Osteocyte (in vitro differentiated cells): Measurements from ENCODE around the gene OSBPL5. TPM values are rescaled to one million over a fixed set of nuclear protein-coding genes. Genes with fewer than 3 reads are reported as not detected.

Experiments used
- DNase-seq: peaks from one replicate; pipeline ENCODE4 v3.0.0; 2021; ENCODE audit warnings: mixed read lengths; ENCODE audit not compliant: unreplicated experiment; ENCODE audit errors: extremely low spot score
- H3K27ac Mint-ChIP-seq: one replicate; pipeline ENCODE4 v1.8.0; 2021; ENCODE audit warnings: mild to moderate bottlenecking, mixed read lengths; ENCODE audit not compliant: unreplicated experiment
- H3K27me3 Mint-ChIP-seq: one replicate; pipeline ENCODE4 v1.8.0; 2021; ENCODE audit warnings: mixed read lengths; ENCODE audit not compliant: unreplicated experiment
- H3K36me3 Mint-ChIP-seq: one replicate; pipeline ENCODE4 v1.8.0; 2021; ENCODE audit warnings: mixed read lengths; ENCODE audit not compliant: unreplicated experiment
- H3K4me1 Mint-ChIP-seq: one replicate; pipeline ENCODE4 v1.8.0; 2021; ENCODE audit warnings: mixed read lengths; ENCODE audit not compliant: unreplicated experiment
- H3K4me3 Mint-ChIP-seq: one replicate; pipeline ENCODE4 v1.8.0; 2021; ENCODE audit warnings: mild to moderate bottlenecking, moderate library complexity, mixed read lengths; ENCODE audit not compliant: unreplicated experiment
- H3K9me3 Mint-ChIP-seq: one replicate; pipeline ENCODE4 v1.8.0; 2021; ENCODE audit warnings: mixed read lengths; ENCODE audit not compliant: unreplicated experiment
- total RNA-seq: library from RNA; stranded (reverse); gene quantifications from 2 replicates; pipeline ENCODE4 v1.2.1, GENCODE V29; 2021
- TF ChIP-seq, protein P1 (sequence below): fragments of 200-600 bp; sonication (generic); IDR thresholded peaks from 2 replicates; pipeline ENCODE4 v1.5.0; 2021; ENCODE audit warnings: antibody characterized with exemption, mild to moderate bottlenecking, moderate library complexity

Gene OSBPL5
- total RNA-seq, 1 donor from 2014 or later = 47.9 TPM

DNA sequence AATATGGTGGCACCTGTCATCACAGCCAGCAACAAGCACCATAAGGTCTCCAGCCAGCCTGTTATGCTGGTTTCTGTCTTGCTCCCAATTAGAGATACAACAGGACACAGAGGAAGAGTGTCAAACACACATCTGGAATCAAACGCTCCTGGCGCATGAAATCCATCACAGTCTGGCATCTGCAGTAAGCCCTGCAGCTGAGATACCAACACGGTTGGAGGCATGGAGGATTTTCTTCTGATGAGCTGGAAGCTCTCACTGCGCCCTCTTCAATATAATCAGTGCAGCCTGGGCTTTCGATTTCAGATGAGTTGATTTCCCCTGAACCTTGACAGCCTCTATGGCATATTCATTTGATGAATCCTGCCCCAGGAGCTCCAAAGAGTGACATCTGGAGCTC is 80.1 kb downstream of the OSBPL5 start:
- no peaks in the 10 kb centered on the region for H3K36me3 Mint-ChIP-seq
- H3K9me3 Mint-ChIP-seq = no peaks in the 10 kb centered on the region
- peaks cover under 1% of the 10 kb centered on the region for H3K27me3 Mint-ChIP-seq
- DNase-seq = no peak
- H3K27ac Mint-ChIP-seq = no peak overlapping the region
- no peak overlapping the region for H3K4me3 Mint-ChIP-seq
- TF ChIP-seq, protein P1, sequence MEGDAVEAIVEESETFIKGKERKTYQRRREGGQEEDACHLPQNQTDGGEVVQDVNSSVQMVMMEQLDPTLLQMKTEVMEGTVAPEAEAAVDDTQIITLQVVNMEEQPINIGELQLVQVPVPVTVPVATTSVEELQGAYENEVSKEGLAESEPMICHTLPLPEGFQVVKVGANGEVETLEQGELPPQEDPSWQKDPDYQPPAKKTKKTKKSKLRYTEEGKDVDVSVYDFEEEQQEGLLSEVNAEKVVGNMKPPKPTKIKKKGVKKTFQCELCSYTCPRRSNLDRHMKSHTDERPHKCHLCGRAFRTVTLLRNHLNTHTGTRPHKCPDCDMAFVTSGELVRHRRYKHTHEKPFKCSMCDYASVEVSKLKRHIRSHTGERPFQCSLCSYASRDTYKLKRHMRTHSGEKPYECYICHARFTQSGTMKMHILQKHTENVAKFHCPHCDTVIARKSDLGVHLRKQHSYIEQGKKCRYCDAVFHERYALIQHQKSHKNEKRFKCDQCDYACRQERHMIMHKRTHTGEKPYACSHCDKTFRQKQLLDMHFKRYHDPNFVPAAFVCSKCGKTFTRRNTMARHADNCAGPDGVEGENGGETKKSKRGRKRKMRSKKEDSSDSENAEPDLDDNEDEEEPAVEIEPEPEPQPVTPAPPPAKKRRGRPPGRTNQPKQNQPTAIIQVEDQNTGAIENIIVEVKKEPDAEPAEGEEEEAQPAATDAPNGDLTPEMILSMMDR = no peak
- H3K4me1 Mint-ChIP-seq = peaks cover 10% of the 10 kb centered on the region

DNA sequence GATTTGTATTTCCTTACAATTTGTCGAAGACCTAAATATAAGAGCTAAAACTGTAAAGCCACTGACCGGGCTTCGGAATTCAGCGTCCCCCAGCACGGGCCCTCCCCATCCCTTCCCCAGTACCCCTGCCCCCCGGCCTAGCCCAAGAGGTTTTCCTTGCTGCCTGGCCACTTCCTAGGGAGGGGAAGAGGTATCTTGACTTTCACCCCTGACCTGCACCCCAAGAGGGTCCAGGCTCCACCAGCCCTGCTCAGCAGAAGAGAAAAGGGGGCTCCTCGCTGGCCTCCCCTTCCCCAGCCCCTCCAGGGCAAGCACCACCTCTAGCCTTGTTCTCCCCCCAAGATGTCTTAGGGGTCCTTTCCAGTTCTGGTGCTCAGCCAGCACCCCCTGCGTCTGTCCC is 81.8 kb downstream of the OSBPL5 start:
- Mint-ChIP-seq H3K4me3 (no peak overlapping the region), H3K4me1 (peaks cover 4% of the 10 kb centered on the region), H3K27me3 (peaks cover 5% of the 10 kb centered on the region), H3K9me3 (no peaks in the 10 kb centered on the region), H3K36me3 (no peaks in the 10 kb centered on the region), H3K27ac (no peak overlapping the region)
- DNase-seq = no peak
- TF ChIP-seq, protein P1 = no peak

DNA sequence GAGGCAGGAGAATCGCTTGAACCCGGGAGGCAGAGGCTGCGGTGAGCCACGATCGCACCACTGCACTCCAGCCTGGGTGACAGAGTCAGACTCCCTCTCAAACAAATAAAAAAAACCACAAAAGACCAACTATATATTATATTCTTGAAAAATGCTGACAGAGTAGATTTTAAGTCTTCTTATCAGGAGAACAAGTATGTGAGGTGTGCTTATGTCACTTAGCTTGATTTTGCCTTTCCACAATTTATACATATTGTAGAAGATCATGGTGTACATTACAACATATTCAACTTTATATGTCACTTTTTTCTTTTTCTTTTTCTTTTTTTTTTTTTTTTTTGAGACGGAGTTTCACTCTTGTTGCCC is 83.7 kb downstream of the OSBPL5 start:
- DNase-seq = no peak
- no peaks in the 10 kb centered on the region for H3K36me3 Mint-ChIP-seq
- H3K4me3 Mint-ChIP-seq = no peak overlapping the region
- H3K27me3 Mint-ChIP-seq = peaks cover 5% of the 10 kb centered on the region
- no peaks in the 10 kb centered on the region for H3K9me3 Mint-ChIP-seq
- H3K4me1 Mint-ChIP-seq = no peaks in the 10 kb centered on the region
- no peak overlapping the region for H3K27ac Mint-ChIP-seq
- TF ChIP-seq, protein P1 = no peak

DNA sequence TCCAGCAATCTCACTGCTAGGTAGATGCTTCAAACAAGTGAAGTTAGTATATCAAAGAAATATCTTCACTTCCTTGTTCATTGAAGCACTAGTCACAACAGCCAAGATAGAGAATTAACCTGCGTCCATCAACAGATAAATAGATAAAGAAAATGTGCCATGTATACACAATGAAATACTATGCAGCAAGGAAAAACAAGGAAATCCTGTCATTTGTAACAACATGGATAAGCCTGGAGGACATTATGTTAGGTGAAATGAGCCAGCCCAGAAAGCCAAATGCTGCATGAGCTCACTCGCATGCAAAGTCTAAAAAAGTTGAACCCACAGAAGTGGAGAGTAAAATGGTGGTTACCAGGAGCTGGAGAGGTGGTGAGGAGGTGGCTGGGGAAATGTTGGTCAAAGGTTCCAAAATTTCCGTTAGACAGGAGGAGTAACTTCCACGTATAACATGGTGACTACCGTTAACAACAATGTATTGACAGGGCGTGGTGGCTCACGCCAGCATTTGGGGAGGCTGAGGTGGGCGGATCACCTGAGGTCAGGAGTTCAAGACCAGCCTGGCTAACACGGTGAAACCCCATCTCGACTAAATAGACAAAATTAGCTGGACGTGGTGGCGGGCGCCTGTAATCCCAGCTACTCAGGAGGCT is 84.3 kb downstream of the OSBPL5 start:
- no peaks in the 10 kb centered on the region for H3K36me3 Mint-ChIP-seq
- peaks cover 5% of the 10 kb centered on the region for H3K27me3 Mint-ChIP-seq
- no peak overlapping the region for H3K27ac Mint-ChIP-seq
- no peaks in the 10 kb centered on the region for H3K9me3 Mint-ChIP-seq
- TF ChIP-seq, protein P1 = no peak
- no peaks in the 10 kb centered on the region for H3K4me1 Mint-ChIP-seq
- no peak overlapping the region for H3K4me3 Mint-ChIP-seq
- no peak for DNase-seq

DNA sequence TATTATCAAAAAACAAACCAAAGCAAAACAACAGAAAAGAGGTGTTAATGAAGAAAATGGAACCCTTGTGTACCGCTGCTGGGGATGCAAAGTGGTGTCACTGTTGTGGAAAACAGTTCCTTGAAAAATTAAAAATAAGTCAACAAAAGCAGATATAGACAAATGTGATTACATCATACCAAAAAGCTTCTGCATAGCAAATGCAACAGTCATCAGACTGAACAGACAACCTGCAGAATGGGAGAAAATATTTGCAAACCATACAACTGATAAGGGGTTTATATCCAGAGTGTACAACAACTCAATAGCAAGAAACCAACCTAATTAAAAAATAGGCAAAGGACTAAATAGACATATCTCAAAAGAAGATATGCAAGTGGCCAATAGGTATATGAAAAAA is 85.0 kb downstream of the OSBPL5 start:
- peaks cover 5% of the 10 kb centered on the region for H3K27me3 Mint-ChIP-seq
- no peak overlapping the region for H3K27ac Mint-ChIP-seq
- no peaks in the 10 kb centered on the region for H3K4me1 Mint-ChIP-seq
- no peak overlapping the region for H3K4me3 Mint-ChIP-seq
- H3K9me3 Mint-ChIP-seq = no peaks in the 10 kb centered on the region
- TF ChIP-seq, protein P1 = no peak
- no peak for DNase-seq
- no peaks in the 10 kb centered on the region for H3K36me3 Mint-ChIP-seq
